HFFc6 (cell line): ENCODE measurements around the gene WNK2. TPM values are rescaled to one million over a fixed set of nuclear protein-coding genes. Genes with fewer than 3 reads are reported as not detected.

Experiments used
- DNase-seq: peaks from one replicate; pipeline ENCODE4 v3.0.0-alpha.2; 2018
- H3K27ac Mint-ChIP-seq: 2 replicates; pipeline ENCODE4 v1.8.0; 2020; ENCODE audit warnings: mild to moderate bottlenecking, mixed read lengths
- H3K27me3 Mint-ChIP-seq: 2 replicates; pipeline ENCODE4 v1.8.0; 2021; ENCODE audit warnings: mild to moderate bottlenecking, moderate library complexity, mixed read lengths; ENCODE audit not compliant: insufficient read depth
- H3K36me3 Mint-ChIP-seq: 2 replicates; pipeline ENCODE4 v1.8.0; 2021; ENCODE audit warnings: low read depth, mixed read lengths
- H3K4me1 Mint-ChIP-seq: 2 replicates; pipeline ENCODE4 v1.8.0; 2020; ENCODE audit warnings: low read depth, mixed read lengths
- H3K4me3 Mint-ChIP-seq: 2 replicates; pipeline ENCODE4 v1.8.0; 2020; ENCODE audit warnings: mild to moderate bottlenecking, moderate library complexity, mixed read lengths
- H3K9me3 Mint-ChIP-seq: 2 replicates; pipeline ENCODE4 v1.8.0; 2020; ENCODE audit warnings: mild to moderate bottlenecking, mixed read lengths
- CTCF ChIP-seq: fragments of 200-600 bp; sonication (generic); IDR thresholded peaks from 2 replicates; pipeline ENCODE4 v1.5.0; 2021; ENCODE audit warnings: antibody characterized with exemption, mild to moderate bottlenecking
- total RNA-seq, 6 experiments: library from RNA; stranded (reverse); fragmentation: NEBNext Ultra II Directional; extraction: Animal tissue kit (Norgen Biotek cat#: 25700); gene quantifications; 2 replicates in 1 of 6; 3 replicates in 5 of 6; pipeline ENCODE4 v1.2.3, GENCODE V29; 2021

WNK2 gene
- total RNA-seq, 6 experiments from 2014 or later, result not detected

- Mint-ChIP-seq H3K4me1 (no peaks in the 10 kb centered on the region), H3K4me3 (no peak overlapping the region), H3K27ac (no peak overlapping the region), H3K9me3 (no peaks in the 10 kb centered on the region; the same call in 1 of the 2 replicates), H3K27me3 (peaks cover 45% of the 10 kb centered on the region), H3K36me3 (peaks cover 5% of the 10 kb centered on the region; the same call in 1 of the 2 replicates)
- DNase-seq, result no peak
- no peak for TF ChIP-seq CTCF
Measured at GRCh38 chr9:93178851-93179786, 4.8 kb upstream of the WNK2 start.

- H3K36me3 Mint-ChIP-seq, result peaks cover 5% of the 10 kb centered on the region; the same call in 1 of the 2 replicates
- TF ChIP-seq CTCF, result no peak
- no peaks in the 10 kb centered on the region for H3K4me1 Mint-ChIP-seq
- no peak overlapping the region for H3K27ac Mint-ChIP-seq
- H3K9me3 Mint-ChIP-seq, result no peaks in the 10 kb centered on the region; the same call in 1 of the 2 replicates
- H3K4me3 Mint-ChIP-seq, result no peak overlapping the region
- H3K27me3 Mint-ChIP-seq, result peaks cover 40% of the 10 kb centered on the region
- no peak for DNase-seq
Measured at GRCh38 chr9:93180938-93181337, 3.0 kb upstream of the WNK2 start.

GRCh38 chr9:93181672-93182435, 2.1 kb upstream of the WNK2 start:
- Mint-ChIP-seq H3K4me1 (no peaks in the 10 kb centered on the region), H3K4me3 (no peak overlapping the region), H3K27ac (no peak overlapping the region), H3K9me3 (no peaks in the 10 kb centered on the region; the same call in 1 of the 2 replicates), H3K27me3 (peaks cover 38% of the 10 kb centered on the region), H3K36me3 (peaks cover 5% of the 10 kb centered on the region; the same call in 1 of the 2 replicates)
- DNase-seq, result no peak
- no peak for TF ChIP-seq CTCF

GRCh38 chr9:93182572-93182971, 1.4 kb upstream of the WNK2 start:
- Mint-ChIP-seq H3K4me3 (no peak overlapping the region), H3K27ac (no peak overlapping the region), H3K9me3 (no peaks in the 10 kb centered on the region; the same call in 1 of the 2 replicates), H3K4me1 (no peaks in the 10 kb centered on the region), H3K36me3 (peaks cover 5% of the 10 kb centered on the region; the same call in 1 of the 2 replicates), H3K27me3 (peaks cover 38% of the 10 kb centered on the region)
- no peak for DNase-seq
- TF ChIP-seq CTCF, result no peak

- Mint-ChIP-seq H3K4me3 (no peak overlapping the region), H3K27me3 (peaks cover 40% of the 10 kb centered on the region), H3K27ac (no peak overlapping the region), H3K4me1 (no peaks in the 10 kb centered on the region), H3K9me3 (no peaks in the 10 kb centered on the region; the same call in 1 of the 2 replicates), H3K36me3 (peaks cover 5% of the 10 kb centered on the region; the same call in 1 of the 2 replicates)
- TF ChIP-seq CTCF, result no peak
- DNase-seq, result no peak
Measured at GRCh38 chr9:93183131-93183662, 742 bp upstream of the WNK2 start.
